Spleen (tissue), 11 donors: ENCODE data around the gene GCHFR. TPM values are rescaled to one million over a fixed set of nuclear protein-coding genes. Genes with fewer than 3 reads are reported as not detected.

Experiments
- DNase-seq: peaks from one replicate; pipeline ENCODE4 v3.0.0-alpha.2; 2020
- H3K27ac ChIP-seq, 8 donors: fragments of 200-600 bp; sonication (generic) in 7 of 8; 1 replicate in 4 of 8; 2 replicates in 4 of 8; pipeline versions ENCODE4 v1.5.0 to v1.8.0; 2016 to 2021; ENCODE audit warnings: inconsistent platforms in 4 of 8, mild to moderate bottlenecking in 4 of 8, moderate library complexity in 1 of 8
- H3K27me3 ChIP-seq, 7 donors: fragments of 200-600 bp; sonication (generic) in 6 of 7; replicated peaks in 1 of 7; 1 replicate in 4 of 7; 2 replicates in 3 of 7; pipeline versions ENCODE4 v1.5.0 to v1.8.0; 2016 to 2021; ENCODE audit warnings: inconsistent platforms in 3 of 7, mild to moderate bottlenecking in 1 of 7
- H3K36me3 ChIP-seq, 6 donors: fragments of 200-600 bp; sonication (generic) in 5 of 6; 1 replicate in 4 of 6; 2 replicates in 2 of 6; pipeline versions ENCODE4 v1.5.0 to v1.8.0; 2016 to 2021; ENCODE audit warnings: inconsistent platforms in 2 of 6
- H3K4me1 ChIP-seq, 6 donors: fragments of 200-600 bp; sonication (generic) in 5 of 6; 1 replicate in 3 of 6; 2 replicates in 3 of 6; pipeline versions ENCODE4 v1.5.0 to v1.8.0; 2016 to 2021; ENCODE audit warnings: inconsistent platforms in 3 of 6
- H3K4me3 ChIP-seq, 8 donors: fragments of 200-600 bp; sonication (generic) in 7 of 8; 1 replicate in 4 of 8; 2 replicates in 4 of 8; pipeline versions ENCODE4 v1.5.0 to v1.8.0; 2016 to 2021; ENCODE audit warnings: inconsistent platforms in 4 of 8, mild to moderate bottlenecking in 4 of 8, moderate library complexity in 2 of 8
- H3K9me3 ChIP-seq, 8 donors: fragments of 200-600 bp; sonication (generic) in 7 of 8; 1 replicate in 4 of 8; 2 replicates in 4 of 8; pipeline versions ENCODE4 v1.5.0 to v1.8.0; 2016 to 2021; ENCODE audit warnings: inconsistent platforms in 4 of 8
- POLR2A ChIP-seq, 3 donors: fragments of 450-650 bp; IDR thresholded peaks; one replicate each; pipeline ENCODE4 v1.5.1; 2017; ENCODE audit warnings: antibody characterized with exemption in 3 of 3, mild to moderate bottlenecking in 1 of 3
- POLR2AphosphoS5 ChIP-seq, 3 donors: sonication (generic); formaldehyde crosslinking; IDR thresholded peaks; one replicate each; pipeline ENCODE4 v1.5.1; 2017; ENCODE audit warnings: antibody characterized with exemption in 3 of 3
- WGBS, 5 donors: extraction: QIAGEN DNeasy Blood & Tissue Kit in 3 of 5; methylation state at CpG; one replicate each; pipeline versions ENCODE4 v1.1.5 to v1.1.7; 2013 to 2018; 5-methylcytosine and 5-hydroxymethylcytosine counted together
- intact Hi-C: fragments of 100-400 bp; cut with DNase I; formaldehyde crosslinking; loops from one replicate; pipeline ENCODE4 v1.15.0; 2023; ENCODE audit warnings: low total_unique reads
- polyA plus RNA-seq, 3 donors: library from polyadenylated mRNA; stranded (reverse); fragments of 200-250 nt; gene quantifications; one replicate each; pipeline ENCODE4 v1.2.1, GENCODE V29; 2013
- total RNA-seq, 7 donors: library from RNA; depleted of rRNA in 3 of 7; stranded (reverse); fragments of >200 nt in 3 of 7; fragmentation: NEBNext Ultra II Directional in 4 of 7; extraction: Animal tissue kit (Norgen Biotek cat#: 25700) in 4 of 7; gene quantifications; one replicate each; pipeline versions ENCODE4 v1.1.0 to v1.2.1, GENCODE V29; 2016 to 2021
- TF ChIP-seq, protein P1 (sequence below), 11 experiments: fragments of 200-600 bp in 7 of 11; fragments of 450-650 bp in 4 of 11; sonication (generic) in 4 of 11; IDR thresholded peaks in 8 of 11; conservative IDR thresholded peaks in 3 of 11; 1 replicate in 7 of 11; 2 replicates in 4 of 11; pipeline versions ENCODE4 v1.4.0 to v1.8.0; 2016 to 2021; ENCODE audit warnings: antibody characterized with exemption in 11 of 11, inconsistent platforms in 4 of 11, mild to moderate bottlenecking in 1 of 11
- donor health status: healthy with polysubstance abuse.
- donor health status: DM: no; HTN: no; CAD: no; lungs with moderate emphysema.
- donor health status: DM: no; HTN: no; CAD: no.
- donor health status: Bipolar disorder and iron deficiency.
- donor health status: healthy.
- donor health status: DM: no; HTN: no; CAD: no.
- donor health status: DM: yes; HTN: yes; CAD: no.

Gene GCHFR
- total and polyA plus RNA-seq, 10 donors = 6.1 to 38.0 (median 16.0) TPM

DNA sequence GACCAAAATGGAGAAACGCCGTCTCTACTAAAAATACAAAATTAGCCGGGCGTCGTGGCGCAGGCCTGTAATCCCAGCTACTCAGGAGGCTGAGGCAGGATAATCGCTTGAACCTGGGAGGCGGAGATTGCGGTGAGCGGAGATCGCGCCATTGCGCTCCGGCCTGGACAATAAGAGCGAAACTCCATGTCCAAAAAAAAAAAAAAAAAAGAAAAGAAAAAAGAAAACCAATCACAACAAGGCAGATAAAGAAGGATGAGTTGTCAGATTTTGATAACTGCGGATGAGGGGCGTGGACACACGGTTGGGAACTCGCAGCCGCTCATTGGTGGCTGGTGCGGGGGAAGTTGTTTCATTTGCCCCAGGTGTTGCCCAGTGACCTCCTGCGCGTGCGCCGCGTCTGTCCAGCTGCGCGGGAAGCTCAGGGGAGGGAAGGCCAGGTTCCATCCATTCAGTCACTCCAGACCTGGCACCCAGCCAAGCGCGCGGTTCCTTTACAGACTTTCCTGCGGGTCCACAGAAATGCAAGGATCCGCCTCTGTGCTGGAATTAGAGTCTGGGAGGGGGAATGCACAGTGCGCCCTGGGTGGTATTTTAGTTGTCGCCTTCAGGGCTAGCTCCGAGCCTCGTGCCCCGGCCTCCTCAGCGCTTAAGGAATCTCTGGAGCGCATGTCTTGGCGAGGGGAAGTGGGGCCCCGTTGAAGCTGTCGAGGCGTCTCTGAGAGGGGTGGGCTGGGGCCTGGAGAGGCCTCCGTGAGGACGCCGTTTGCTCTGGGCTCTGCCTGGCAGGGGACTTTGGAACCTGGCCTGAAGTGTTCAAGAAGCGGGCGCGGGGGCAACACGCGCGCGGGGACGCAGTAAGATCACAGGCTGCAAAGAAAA, 708 bp upstream of the GCHFR start:
- H3K27ac ChIP-seq = peak overlapping the region; percentile 52 to 88 (median 72)
- peaks cover 7 to 56% (median 39%) of the 10 kb centered on the region in 6 donors for H3K4me1 ChIP-seq
- H3K27me3 ChIP-seq = no peaks in the 10 kb centered on the region
- peak; percentile 83 for DNase-seq
- intact Hi-C loops = no loop called here
- peak overlapping the region; percentile 59 to 95 (median 72) for H3K4me3 ChIP-seq
- 29 to 44% (median 31%) methylated on average over 38 to 55 of the region's 55 CpGs for WGBS, 5 donors
- H3K36me3 ChIP-seq = peaks cover 0 to 18% (median 8%) of the 10 kb centered on the region in 6 donors
- H3K9me3 ChIP-seq = no peaks in the 10 kb centered on the region
- peak in 2 of 3 donors; percentile 46 to 62 for TF ChIP-seq POLR2AphosphoS5 (IDR thresholded peaks at IDR 0.05)
- TF ChIP-seq, protein P1, sequence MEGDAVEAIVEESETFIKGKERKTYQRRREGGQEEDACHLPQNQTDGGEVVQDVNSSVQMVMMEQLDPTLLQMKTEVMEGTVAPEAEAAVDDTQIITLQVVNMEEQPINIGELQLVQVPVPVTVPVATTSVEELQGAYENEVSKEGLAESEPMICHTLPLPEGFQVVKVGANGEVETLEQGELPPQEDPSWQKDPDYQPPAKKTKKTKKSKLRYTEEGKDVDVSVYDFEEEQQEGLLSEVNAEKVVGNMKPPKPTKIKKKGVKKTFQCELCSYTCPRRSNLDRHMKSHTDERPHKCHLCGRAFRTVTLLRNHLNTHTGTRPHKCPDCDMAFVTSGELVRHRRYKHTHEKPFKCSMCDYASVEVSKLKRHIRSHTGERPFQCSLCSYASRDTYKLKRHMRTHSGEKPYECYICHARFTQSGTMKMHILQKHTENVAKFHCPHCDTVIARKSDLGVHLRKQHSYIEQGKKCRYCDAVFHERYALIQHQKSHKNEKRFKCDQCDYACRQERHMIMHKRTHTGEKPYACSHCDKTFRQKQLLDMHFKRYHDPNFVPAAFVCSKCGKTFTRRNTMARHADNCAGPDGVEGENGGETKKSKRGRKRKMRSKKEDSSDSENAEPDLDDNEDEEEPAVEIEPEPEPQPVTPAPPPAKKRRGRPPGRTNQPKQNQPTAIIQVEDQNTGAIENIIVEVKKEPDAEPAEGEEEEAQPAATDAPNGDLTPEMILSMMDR (IDR thresholded peaks at IDR 0.05 in 8 of 11, conservative IDR thresholded peaks at IDR 0.05 in 3 of 11) = no peak

DNA sequence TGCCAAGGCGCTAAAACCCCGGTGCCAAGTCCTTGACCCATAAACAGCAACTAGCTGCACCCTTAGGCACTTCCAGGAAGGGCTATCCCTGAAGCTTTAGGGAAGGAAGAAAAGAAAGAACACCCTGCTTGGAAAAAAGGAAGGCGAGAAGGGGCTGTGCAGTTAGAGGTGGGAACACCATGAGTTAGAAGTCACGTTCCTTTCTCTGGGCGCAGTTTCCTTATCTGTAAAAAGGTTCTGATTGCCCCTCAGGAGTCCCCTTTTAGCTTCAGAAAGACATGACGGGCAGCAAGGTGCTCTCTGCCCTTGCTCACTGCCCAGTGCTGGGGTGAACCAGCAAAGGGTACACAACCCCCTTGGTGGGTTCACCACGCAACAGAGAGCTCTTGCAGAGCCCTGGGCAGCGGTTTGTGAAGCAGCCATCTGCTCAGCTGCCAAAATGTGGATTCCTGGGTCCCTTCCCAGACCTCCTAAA, 798 bp downstream of the GCHFR start:
- 28 to 38% (median 36%) methylated on average over 8 of the region's 8 CpGs for WGBS, 5 donors
- intact Hi-C loops = no loop called here
- peaks cover 16 to 72% (median 54%) of the 10 kb centered on the region in 6 donors for H3K4me1 ChIP-seq
- H3K9me3 ChIP-seq = no peaks in the 10 kb centered on the region
- H3K36me3 ChIP-seq = peaks cover 0 to 28% (median 8%) of the 10 kb centered on the region in 6 donors
- no peak for DNase-seq
- TF ChIP-seq, protein P1 (IDR thresholded peaks at IDR 0.05 in 8 of 11, conservative IDR thresholded peaks at IDR 0.05 in 3 of 11) = no peak
- TF ChIP-seq POLR2A (IDR thresholded peaks at IDR 0.05) (no peak), POLR2AphosphoS5 (IDR thresholded peaks at IDR 0.05) (no peak)
- H3K27ac ChIP-seq = peak overlapping the region; percentile 52 to 88 (median 72)
- no peaks in the 10 kb centered on the region for H3K27me3 ChIP-seq
- peak overlapping the region; percentile 59 to 95 (median 72) for H3K4me3 ChIP-seq

GRCh38 chr15:40766194-40766815, 2.4 kb downstream of the GCHFR start:
- DNase-seq = no peak
- intact Hi-C loops = no loop called here
- no peak overlapping the region for H3K4me3 ChIP-seq
- H3K27ac ChIP-seq = peak overlapping the region in 2 of 8 donors; percentile 83 to 88
- no peaks in the 10 kb centered on the region for H3K9me3 ChIP-seq
- TF ChIP-seq POLR2A (IDR thresholded peaks at IDR 0.05) (no peak), POLR2AphosphoS5 (IDR thresholded peaks at IDR 0.05) (no peak)
- TF ChIP-seq, protein P1 (IDR thresholded peaks at IDR 0.05 in 8 of 11, conservative IDR thresholded peaks at IDR 0.05 in 3 of 11) = no peak
- 76 to 90% (median 86%) methylated on average over 6 to 7 of the region's 7 CpGs for WGBS, 5 donors
- peaks cover 0 to 44% (median 10%) of the 10 kb centered on the region in 6 donors for H3K36me3 ChIP-seq
- no peaks in the 10 kb centered on the region for H3K27me3 ChIP-seq
- H3K4me1 ChIP-seq = peaks cover 16 to 85% (median 66%) of the 10 kb centered on the region in 6 donors
